Measurements from ENCODE around the gene LYRM1.
A peak's percentile ranks its signal among the peaks of the same experiment; 100 is the strongest.

The LYRM1 gene

DNA sequence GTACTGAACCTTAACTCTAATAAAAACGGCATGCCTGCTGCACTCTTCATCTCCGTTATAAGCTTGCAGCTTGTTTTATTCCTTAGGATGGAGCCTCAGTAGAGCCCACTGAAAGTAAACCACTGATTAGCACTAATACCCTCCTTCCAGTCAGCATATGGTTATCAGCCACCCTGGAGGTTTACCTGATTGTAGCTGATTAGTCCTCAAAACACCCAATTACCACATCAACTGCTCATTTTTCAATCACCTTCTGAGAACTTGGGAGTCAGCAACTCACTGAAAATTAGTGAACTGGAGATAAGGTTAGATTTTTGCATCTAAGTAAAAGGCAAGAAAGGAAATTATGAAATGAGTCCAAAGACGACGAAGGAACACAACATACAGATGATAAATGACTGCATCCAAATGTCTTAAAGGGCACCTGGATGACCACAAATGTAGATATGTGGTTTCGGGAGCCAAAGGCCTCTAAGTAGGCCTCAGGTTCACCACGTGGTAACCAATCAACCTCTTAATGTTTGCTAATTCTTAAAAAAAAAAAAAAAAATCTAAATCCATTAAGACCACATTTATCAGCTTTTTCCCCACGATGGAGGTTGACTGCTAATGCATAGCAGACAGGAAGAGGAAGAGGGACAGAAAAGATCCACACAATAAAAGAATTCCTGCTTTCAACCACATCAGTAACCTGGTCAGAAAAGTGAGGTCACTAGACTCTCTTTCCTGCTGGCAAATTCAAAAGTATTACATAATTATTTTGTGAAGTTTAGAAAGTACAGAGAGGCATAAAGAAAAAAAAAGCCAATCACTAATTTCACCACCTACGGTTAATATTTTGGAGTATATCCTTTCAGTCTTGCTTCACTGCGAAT is 28.4 kb upstream of the LYRM1 start:
- DNase-seq, result no peak

DNA sequence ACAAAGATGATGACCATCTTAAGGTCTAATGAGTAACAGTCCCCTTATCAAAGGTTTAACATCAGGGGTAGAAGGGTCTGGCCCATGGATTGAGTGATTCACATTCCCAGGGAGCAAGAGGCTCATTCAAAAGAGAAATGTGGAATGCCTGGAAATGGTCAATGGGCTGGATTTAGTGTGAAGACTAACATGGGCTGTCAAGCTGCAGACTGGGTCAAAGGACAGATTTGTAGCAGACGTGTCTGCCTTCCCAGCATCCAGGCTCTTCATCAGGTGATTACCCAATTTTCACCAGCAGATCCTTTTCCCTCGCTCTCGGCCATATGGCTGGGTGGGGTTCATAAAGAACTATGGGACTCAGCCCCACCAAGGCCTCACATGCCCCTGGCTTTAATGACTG is 27.2 kb upstream of the LYRM1 start:
- no peak for DNase-seq

DNA sequence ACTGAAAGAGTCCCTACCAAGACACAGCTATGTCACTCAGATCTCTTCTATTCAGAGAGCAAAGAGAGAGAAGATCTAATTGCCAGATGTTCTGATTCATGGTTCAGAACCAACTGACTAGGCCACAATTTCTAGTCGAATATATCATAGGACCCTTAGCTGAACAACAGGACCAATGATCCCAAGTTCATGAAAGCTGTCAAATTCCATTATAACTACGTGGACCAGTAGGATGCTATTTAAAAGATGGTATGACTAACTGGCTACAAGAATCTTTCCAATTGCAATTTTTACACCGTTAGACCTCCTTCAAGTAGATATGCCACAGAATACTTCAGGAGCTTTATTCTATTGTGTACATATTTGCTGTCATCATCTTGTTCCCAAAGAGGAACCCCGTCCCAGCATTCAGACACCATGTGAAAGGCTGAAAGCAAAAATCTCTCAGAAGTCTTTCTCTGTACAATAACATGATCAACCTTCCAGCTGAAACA is 26.4 kb upstream of the LYRM1 start:
- DNase-seq, result no peak

DNA sequence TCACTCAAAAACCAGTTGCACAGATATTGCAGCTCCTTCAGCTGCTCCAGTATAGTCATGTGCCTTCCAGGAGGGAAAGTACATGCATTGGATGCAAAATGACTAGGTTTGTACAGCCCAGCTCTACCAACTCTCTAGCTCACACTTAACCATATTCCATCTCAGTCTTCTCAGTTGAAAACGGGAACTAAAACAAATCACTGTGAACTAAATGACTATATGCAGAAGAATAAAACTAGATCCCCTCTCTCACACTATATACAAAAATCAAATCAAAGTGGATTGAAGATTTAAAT is 25.3 kb upstream of the LYRM1 start:
- DNase-seq, result no peak

DNA sequence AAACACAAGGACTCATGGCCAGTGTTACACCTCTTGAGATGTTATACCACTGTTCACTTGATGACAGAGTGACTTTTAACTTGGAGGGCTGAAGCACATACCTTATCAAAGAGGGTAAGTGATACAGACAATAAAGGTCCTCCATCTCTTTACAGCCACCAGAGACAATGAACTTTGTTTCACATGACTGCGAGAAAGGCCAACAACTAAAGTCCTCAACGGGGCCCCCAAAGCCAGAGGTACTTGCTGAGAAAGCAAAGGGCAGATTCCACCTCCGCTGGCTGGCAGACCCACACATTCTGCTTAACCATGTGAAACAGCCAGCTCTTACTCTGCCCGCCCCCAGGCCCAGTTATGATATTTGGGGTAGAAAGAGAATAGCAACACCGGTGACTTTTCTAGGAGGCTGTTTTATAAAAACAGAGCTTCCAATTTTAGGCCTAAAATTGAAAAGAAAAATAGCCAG is 21.9 kb upstream of the LYRM1 start:
- DNase-seq, result no peak

DNA sequence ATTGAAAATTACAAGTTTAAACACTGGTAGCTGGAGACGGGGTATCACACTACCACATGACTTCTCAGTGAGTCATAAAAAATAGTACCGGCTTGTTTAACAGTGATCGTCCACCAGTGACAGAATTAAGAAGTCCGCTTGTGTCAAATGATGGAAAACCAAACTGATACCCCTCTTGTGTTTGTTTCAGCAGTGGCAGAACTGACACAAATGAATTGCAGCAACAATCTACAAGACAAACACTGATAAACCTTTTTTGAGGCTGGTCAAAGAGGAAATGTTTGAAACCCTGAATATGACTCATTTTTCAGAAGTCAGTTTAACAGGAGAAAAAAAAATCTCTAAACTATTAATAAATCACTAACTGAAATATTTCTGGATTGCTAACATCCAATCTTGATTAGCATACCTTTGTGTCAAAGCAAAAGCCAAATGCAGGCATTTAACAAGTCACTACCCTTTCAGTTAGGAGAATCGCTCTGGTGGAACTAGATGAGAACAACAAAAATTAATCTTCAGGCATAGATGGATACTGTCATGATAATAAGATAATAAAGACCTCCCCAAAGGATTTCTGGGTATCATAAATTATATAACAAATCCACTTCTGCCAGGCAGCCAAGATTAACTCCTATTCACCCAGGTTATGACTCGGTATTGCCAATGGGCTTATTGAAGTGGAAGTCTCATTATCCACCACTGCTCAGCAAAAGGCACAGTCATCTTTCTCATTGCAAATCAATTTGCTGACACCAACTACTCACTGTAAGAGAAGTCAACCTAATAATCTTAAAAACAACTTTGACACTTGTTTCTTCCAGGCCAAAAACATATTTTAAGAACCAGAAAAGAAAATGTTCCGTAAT is 21.2 kb upstream of the LYRM1 start:
- DNase-seq, result no peak

DNA sequence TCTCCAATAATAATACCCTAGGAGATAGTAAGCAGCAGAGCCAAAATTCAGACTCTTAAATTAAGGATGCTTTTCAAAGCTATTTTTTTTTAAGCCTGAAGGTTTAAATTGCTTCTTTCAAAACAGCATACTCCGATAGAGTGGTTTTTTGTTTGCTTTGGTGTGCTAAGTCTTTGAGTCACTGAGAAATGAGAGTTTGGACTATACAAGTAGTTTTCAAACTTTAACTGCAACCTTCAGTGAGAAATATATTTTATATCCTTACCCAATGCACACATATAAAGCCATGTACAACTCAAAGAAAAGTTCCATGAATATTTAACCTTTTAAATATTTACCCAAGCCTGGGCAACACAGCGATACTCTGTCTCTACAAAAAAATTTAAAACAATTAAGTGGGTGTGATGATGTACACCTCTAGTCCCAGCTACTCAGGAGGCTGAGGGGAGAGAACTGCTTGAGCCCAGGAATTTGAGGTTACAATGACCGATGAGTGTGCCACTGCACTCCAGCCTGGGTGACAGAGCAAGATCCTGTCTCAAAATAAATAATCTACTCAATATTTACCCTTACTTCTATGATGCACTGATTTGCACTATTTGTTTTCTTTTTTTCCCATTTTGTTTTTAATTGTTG is 19.6 kb upstream of the LYRM1 start:
- no peak for DNase-seq

DNA sequence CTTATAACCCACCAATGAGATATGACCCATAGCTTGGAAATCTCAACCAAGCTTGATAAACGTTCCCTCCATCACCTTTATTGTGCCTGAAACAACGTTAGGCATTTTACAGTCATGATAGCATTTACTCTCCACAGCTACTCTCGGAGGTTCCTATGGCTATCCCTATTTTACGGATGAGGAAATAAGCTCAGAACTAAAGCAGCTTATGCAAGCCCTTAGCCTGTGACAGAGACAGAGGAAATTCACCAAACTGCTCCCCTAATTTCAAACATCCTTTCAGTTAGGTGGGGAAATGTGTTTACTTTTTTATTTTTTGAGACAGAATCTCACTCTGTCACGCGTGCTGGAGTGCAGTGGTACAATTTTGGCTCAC is 19.1 kb upstream of the LYRM1 start:
- no peak for DNase-seq

DNA sequence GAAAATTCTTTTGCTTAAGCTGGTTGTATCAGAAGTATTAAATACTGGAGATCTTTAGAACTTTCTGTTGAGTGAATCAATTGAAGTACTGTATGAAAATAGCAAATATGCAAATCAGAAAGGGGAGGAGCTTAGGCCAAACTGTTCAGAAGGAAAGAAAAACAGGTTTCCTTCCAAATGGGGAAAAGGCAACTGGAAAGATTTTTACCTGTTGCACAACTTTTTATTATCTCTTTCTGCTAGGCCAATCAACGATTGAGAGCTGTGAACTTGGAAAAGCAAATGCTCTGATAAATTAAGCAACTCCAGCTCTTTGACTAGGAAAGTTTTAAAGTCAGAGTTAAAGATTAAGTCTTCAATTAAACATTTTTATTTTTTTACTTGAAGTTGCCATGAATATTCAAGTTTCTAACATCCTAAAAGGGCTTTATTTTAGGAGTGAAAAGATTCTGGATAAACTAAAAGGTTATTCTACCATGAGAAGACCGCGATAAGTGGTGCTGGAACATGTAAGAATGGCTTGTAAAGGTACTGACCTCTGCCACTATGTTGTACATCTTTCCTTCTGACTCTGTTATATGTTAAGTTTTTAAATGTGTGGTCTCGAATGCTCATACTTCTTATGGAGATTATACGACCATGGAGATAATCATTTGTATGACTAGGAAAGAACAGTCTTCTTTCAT is 16.9 kb upstream of the LYRM1 start:
- no peak for DNase-seq

DNA sequence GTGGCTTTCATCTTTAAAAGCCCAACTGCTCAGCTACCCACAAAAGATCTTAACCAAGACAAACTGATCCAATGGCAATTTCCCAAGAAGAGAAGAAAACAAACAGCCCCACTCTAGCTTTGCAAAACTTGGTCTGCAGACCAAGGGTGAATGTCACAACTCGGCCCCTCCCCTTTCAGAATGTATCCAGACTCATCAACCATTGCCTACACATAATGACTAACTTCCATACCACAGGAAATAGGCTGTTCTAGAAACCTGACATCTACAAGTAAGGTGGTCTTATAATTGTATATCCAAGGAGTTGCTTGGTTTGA is 16.4 kb upstream of the LYRM1 start:
- no peak for DNase-seq

DNA sequence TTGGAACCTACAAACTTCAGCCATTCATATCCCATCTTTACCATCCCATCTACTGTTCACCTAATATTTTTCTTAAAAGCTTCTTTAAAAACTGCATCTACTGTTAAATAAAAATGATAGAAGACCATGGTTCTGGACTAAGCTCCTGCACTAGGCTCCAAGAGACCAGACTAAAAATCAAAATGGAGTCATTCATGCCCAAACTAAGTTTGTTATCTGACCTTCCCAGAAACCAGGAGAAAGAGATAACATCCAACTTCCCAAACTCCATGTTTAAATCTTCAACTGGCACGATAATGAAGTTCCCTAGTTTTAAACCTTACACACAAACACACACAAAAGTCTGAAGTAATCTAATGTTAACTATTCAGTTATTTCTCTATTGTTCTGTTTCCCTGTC is 14.3 kb upstream of the LYRM1 start:
- no peak for DNase-seq

DNA sequence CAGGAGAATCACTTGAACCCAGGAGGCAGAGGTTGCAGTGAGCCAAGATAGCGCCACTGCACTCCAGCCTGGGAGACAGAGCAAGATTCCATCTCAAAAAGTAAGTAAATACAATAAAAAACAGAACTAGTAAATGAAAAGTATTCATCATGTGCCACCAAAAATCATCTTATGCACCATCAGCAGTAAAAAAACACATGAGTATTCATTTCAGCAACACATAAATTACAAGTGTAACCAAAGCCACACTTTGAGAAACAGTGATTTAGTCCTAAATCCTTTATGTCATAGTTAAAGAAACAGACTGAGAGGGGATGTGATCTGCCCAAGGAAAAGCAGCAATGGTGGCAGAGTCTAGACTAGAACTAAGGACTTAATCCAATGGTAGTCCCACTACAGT is 13.4 kb upstream of the LYRM1 start:
- DNase-seq, result no peak

DNA sequence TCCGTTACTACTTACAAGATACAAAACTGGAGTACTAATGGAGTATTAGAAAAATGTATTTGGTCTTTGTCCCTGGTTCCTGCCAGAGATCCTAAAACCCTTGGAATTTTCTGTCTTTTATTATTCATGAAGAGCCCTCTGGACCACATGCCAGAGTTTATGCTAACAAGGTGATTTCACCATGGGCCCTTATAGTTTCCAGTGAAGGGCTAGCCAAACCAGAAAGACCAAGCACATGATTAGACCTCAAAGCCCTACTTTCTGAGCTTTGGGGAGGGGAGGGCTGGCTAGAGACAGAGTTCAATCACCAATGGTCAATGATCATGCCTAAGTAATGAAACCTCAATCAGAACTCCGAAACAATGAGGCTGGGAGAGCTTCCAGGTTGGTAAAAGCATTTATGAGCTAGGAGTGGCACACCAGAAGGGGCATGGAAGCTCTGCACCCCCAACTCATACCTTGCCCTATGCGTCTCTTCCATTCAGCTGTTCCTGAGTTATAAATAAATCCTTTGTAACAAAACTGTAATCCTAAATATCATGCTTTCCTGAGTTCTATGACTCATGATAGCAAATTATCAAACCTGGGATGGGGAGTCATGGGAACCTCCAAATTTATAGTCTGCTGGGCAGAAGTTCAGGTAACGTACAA is 10.8 kb upstream of the LYRM1 start:
- DNase-seq, result no peak

DNA sequence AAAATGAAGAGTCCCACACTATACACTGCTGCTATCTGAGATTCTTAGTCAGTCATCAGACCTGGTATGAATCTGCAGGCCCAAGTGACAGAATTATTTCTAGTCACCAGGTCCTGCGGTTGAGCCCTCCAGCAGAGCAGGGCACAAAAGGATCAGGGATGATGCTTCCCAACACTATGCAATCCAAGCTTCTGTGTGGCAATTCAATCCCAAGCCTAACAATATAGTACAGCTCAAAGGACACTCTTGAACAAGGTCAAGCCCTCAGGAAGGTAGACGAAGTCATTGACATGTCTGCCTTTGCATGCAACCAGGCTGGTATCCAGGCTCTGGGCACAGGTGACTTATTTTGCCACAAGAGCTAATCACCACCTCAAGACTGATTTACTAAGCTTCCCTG is 6.2 kb upstream of the LYRM1 start:
- DNase-seq, result no peak

DNA sequence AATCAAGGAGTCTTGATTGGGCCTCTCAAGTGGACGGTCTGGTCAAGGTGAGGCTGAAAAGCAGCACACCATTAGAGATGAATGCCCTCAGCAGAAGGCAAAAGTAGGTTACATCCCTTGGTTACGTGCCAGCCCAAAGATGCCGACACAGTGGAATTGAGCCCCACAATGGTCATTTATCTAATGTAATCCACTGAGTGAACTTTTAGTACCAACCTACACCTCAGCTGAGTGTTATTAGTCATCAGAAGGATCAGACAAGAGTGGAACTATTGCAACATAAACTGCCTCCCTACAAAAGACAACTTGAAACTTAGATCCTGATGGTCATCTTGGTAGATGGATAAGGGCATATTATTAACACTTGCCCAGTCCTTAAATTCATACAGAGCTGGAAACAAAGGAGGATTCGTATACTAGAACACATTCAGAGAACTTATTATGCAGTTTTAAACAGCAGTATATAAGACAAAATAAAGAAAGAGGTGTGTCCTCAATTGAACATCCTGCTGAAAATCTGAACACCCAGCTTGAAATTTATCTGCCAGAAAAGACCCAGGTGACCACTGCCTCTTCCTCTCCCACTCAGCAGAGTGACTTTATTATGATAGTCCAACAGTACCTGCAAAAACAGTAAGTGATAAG is 3.2 kb upstream of the LYRM1 start:
- no peak for DNase-seq

DNA sequence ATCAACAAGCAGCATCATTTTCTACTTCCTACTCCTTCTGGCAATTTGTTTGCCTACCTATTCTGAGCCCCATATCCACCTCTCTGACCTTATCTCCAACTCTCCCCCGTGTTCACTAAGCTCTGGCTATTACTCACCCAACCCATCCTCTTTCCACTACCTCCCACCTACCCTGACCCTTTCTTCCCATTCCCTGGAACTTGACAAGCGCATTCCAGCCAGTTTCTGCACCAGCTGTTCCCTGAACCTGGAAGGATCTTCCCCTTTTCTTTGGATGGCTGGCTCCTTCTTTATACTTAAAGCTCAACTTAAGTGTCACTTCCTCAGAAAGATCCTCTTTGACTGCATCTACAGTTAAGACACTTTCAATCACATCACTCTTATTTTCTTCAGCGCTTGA is 2.6 kb upstream of the LYRM1 start:
- no peak for DNase-seq

DNA sequence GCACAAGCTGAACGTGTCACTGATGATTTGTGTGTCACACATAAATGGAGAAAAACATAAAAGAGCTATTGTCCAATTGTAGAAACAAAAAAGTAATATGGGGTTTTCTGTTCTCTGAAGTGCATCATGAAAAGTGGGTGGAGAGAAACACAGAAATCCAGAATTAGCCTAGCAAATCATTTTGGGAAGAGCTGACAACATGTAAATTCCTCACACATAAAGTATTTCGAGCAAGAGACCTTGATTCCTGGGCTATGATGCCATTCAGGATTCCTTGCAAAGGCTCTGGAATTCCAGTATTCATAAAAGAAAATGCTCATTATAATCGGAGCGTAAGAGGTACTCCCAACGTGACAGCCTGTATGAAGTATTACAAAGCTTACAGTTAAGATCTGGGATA is 1.5 kb upstream of the LYRM1 start:
- DNase-seq, result peak; percentile 39

DNA sequence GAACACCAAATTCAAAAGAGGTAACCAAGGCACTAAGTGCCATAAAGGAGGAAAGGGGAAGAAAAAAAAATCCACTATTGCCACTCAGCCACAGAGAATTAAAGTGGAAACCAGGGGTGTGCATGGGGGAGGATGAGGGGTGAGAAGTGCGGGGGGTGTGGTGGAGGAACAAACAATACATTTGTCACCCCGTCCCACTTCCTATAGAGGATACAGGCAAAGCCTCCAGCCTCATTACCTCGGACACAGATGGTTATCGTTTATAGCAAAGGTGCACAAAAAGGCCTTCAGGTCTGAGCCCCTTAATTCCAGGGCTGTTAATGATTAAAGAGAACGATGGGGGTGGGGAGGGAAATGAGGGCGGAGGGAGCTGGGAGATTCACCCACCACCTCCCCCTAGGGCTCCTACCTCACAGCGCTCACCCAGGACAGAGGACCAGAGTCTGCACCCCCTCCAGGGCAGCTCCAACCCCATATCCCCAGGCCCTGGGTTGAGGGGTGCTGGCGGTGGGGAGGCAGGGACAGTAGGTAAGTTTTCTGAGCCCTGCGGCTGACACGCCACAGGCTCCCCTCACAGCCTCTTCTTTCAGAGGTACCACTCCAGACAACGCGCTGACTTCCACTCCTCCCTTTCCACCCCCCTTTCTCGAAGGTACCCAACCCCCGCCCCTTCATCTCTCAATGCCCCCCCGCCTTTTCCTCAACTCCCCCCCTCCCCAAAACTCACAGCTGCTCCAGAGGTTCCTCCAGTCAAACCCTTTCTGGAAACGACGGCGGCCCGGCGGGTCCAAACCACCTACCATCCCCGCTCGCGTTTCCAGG is 883 bp upstream of the LYRM1 start:
- no peak for DNase-seq

DNA sequence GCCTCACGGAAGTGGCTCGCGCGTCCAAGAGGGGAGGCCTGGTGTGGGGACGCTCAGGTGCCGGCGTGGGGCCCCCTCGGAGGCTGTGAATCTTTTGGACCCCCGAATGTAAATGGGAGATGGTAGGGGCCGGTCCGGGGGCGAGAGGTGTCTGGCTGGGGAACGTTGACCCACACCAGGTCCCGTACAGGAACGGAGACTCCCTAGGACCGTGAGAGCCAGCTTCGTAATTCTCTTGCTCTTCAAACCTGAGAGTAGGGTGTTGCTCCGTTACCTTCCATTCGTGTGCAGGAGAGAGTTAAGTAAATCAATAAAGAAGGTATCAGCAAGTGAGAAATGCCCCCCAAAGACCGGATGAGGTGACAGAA is 481 bp downstream of the LYRM1 start:
- no peak for DNase-seq

DNA sequence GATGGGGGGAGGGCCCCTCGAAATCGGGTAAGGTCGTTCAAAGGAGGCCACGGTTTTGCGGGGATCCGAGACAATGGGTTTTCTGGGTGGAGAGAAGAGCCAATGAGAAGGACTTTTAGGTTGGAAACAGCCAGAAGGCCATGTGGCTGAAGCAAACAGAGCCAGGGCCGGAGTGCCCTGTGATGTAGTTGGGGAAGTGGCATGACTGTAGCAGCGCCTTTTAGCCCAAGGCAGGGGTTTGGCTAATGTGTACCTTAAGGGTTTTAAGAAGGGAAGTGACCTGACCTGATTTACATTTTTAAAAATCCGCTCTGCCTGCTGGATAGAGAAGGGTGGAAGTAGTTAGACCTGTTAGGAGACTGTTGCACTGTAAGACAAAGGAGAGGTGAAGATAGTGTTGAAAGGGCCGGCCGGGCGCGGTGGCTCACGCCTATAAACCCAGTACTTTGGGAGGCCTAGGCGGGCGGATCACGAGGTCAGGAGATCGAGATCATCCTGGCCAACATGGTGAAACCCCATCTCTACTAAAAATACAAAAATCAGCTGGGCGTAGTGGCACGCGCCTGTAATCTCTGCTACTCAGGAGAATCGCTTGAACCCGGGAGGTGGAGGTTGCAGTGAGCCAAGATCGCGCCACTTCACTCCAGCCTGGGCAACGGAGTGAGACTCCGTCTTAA is 1.0 kb downstream of the LYRM1 start:
- no peak for DNase-seq

DNA sequence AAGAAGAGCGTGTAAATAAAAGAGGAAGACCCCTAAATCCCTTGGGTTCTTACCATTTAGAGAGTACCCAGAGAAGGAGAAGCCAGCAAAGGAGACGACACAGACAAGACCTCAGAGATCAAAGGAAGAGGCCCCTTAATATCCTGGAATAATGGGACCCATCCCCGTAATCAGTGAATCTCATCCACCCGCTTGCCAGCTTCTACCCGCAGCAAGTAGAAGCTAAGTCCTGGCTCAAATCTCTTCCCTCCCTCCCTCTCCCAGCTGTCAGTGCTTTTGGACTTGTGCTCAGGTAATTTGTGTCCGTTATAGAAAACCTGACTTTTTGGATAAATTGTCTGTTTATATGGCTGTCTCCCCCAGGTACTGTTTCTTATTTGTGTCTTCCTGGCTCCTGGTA is 1.9 kb downstream of the LYRM1 start:
- no peak for DNase-seq

Data from amniotic stem cell (primary cell).